ENCODE data around the gene PARD3.

- TF ChIP-seq, protein P1, sequence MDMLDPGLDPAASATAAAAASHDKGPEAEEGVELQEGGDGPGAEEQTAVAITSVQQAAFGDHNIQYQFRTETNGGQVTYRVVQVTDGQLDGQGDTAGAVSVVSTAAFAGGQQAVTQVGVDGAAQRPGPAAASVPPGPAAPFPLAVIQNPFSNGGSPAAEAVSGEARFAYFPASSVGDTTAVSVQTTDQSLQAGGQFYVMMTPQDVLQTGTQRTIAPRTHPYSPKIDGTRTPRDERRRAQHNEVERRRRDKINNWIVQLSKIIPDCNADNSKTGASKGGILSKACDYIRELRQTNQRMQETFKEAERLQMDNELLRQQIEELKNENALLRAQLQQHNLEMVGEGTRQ (CRISPR knock-in tag; IDR thresholded peaks at IDR 0.05), result no peak
- TF ChIP-seq ZNF416 (CRISPR knock-in tag; IDR thresholded peaks at IDR 0.05) (no peak), FOXP4 (CRISPR knock-in tag; IDR thresholded peaks at IDR 0.05) (no peak), NFYB (CRISPR knock-in tag; conservative IDR thresholded peaks at IDR 0.05; ENCODE audit: low read depth) (no peak), ELF4 (CRISPR knock-in tag; IDR thresholded peaks at IDR 0.05; ENCODE audit: low read depth) (no peak), CREB1 (CRISPR knock-in tag; IDR thresholded peaks at IDR 0.05) (no peak), RORB (CRISPR knock-in tag; IDR thresholded peaks at IDR 0.05) (no peak), ZNF263 (CRISPR knock-in tag; IDR thresholded peaks at IDR 0.05; ENCODE audit: low read depth) (no peak)
- TF ChIP-seq, protein P2, sequence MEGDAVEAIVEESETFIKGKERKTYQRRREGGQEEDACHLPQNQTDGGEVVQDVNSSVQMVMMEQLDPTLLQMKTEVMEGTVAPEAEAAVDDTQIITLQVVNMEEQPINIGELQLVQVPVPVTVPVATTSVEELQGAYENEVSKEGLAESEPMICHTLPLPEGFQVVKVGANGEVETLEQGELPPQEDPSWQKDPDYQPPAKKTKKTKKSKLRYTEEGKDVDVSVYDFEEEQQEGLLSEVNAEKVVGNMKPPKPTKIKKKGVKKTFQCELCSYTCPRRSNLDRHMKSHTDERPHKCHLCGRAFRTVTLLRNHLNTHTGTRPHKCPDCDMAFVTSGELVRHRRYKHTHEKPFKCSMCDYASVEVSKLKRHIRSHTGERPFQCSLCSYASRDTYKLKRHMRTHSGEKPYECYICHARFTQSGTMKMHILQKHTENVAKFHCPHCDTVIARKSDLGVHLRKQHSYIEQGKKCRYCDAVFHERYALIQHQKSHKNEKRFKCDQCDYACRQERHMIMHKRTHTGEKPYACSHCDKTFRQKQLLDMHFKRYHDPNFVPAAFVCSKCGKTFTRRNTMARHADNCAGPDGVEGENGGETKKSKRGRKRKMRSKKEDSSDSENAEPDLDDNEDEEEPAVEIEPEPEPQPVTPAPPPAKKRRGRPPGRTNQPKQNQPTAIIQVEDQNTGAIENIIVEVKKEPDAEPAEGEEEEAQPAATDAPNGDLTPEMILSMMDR (IDR thresholded peaks at IDR 0.05), result no peak
- TF ChIP-seq, protein P3, sequence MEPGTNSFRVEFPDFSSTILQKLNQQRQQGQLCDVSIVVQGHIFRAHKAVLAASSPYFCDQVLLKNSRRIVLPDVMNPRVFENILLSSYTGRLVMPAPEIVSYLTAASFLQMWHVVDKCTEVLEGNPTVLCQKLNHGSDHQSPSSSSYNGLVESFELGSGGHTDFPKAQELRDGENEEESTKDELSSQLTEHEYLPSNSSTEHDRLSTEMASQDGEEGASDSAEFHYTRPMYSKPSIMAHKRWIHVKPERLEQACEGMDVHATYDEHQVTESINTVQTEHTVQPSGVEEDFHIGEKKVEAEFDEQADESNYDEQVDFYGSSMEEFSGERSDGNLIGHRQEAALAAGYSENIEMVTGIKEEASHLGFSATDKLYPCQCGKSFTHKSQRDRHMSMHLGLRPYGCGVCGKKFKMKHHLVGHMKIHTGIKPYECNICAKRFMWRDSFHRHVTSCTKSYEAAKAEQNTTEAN (CRISPR knock-in tag; IDR thresholded peaks at IDR 0.05), result no peak
Observed at GRCh38 chr10:34661580-34661979, 153.5 kb downstream of the PARD3 start.
